Kidney epithelial cell (primary cell): ENCODE measurements around the gene PANK4. TPM values are rescaled to one million over a fixed set of nuclear protein-coding genes. Genes with fewer than 3 reads are reported as not detected.

Experiments used
- DNase-seq: peaks from one replicate; pipeline ENCODE4 v3.0.0-alpha.2; 2010; ENCODE audit warnings: low read depth
- H3K27me3 ChIP-seq: 2 replicates; pipeline ENCODE4 v1.6.0; 2011; ENCODE audit warnings: low read length; ENCODE audit not compliant: control insufficient read depth, insufficient read depth
- H3K36me3 ChIP-seq: 2 replicates; pipeline ENCODE4 v1.5.1; 2011; ENCODE audit warnings: low read length; ENCODE audit not compliant: control insufficient read depth, insufficient read depth
- H3K4me3 ChIP-seq: 2 replicates; pipeline ENCODE4 v1.5.1; 2011; ENCODE audit warnings: low read depth, mild to moderate bottlenecking, control low read depth, low read length
- total RNA-seq: library from RNA; depleted of rRNA; stranded (reverse); fragments of >200 nt; gene quantifications from 2 replicates; pipeline ENCODE4 v1.2.3, GENCODE V29; 2015
- TF ChIP-seq, protein P1 (sequence below): IDR thresholded peaks from 2 replicates; pipeline ENCODE4 v1.5.1; 2011; ENCODE audit warnings: mild to moderate bottlenecking, moderate library complexity, low read length, control low read depth, inconsistent platforms; ENCODE audit not compliant: insufficient read depth, poor library complexity, severe bottlenecking

PANK4 gene
- total RNA-seq, 1 donor from 2014 or later, result 28.9 TPM

DNA sequence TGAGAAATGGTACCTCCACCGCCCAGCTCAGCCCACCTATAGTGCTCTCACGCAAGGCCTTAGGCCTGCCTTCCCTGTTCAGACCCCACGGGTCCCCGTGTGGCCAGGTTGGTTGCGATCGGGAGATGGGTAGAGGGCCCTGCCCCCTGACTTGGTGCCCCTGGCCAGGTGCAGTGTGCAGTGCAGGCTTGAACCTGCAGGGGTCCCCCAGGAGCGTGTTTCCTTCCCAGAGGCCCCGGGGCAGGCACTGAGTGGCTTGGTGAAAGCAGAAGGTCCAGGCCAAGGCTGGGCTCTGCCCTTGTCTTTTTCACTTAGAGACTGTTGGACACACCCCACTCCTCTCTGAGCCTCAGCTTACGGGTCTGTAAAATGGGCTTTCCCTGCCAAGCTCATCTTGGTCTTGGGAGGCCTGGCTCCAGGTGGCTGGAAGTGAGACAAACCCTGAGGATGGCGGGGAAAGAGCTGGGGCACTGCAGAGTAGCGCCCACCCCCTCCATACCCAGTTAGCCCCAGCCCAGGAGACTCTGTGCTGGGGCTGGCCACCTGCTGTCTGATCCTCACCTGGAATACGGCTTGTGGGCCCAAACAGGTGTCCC is 13.0 kb upstream of the PANK4 start:
- H3K4me3 ChIP-seq, result no peak overlapping the region

DNA sequence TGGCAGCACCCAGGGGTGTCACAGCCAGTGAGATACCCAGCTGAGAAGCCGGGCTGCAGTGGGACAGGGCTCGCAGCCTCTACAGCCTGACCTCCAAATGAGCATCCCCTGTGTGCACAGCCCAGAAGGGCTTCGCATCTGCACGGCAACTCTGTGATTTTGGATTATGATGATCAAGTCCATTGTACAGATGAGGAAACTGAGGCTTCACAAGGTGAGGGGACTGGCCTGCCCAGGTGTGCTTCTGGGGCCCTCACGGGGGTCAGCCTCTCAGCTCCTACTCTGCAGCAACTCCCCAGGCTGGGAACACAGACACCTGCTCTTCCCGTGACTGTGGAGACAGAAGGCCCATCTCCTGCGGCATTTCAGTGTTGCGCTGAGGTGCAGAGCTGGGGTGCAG is 12.5 kb upstream of the PANK4 start:
- Histone ChIP-seq H3K36me3 (no peaks in the 10 kb centered on the region), H3K4me3 (no peak overlapping the region), H3K27me3 (peaks cover 12% of the 10 kb centered on the region)
- no peak for DNase-seq
- TF ChIP-seq, protein P1, sequence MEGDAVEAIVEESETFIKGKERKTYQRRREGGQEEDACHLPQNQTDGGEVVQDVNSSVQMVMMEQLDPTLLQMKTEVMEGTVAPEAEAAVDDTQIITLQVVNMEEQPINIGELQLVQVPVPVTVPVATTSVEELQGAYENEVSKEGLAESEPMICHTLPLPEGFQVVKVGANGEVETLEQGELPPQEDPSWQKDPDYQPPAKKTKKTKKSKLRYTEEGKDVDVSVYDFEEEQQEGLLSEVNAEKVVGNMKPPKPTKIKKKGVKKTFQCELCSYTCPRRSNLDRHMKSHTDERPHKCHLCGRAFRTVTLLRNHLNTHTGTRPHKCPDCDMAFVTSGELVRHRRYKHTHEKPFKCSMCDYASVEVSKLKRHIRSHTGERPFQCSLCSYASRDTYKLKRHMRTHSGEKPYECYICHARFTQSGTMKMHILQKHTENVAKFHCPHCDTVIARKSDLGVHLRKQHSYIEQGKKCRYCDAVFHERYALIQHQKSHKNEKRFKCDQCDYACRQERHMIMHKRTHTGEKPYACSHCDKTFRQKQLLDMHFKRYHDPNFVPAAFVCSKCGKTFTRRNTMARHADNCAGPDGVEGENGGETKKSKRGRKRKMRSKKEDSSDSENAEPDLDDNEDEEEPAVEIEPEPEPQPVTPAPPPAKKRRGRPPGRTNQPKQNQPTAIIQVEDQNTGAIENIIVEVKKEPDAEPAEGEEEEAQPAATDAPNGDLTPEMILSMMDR, result no peak

More for the DNA sequence above, 13.0 kb upstream of the PANK4 start:
- Histone ChIP-seq H3K36me3 (no peaks in the 10 kb centered on the region), H3K27me3 (peaks cover 12% of the 10 kb centered on the region)
- DNase-seq, result no peak
- TF ChIP-seq, protein P1, result peak; percentile 43

DNA sequence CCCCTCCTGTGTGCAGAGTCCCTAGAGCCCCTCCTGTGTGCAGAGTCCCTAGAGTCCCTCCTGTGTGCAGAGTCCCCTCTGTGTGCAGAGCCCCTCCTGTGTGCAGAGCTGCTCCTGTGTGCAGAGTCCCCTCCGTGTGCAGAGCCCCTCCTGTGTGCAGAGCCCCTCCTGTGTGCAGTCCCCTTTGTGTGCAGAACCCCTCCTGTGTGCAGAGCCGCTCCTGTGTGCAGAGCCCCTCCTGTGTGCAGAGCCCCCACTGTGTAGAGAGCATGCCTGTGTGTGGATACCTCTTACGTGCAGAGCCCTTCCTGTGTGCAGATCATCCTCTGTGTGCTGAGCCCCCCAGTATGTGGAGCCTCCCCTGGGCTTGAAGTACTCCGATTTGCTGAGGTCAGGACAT is 12.0 kb upstream of the PANK4 start:
- TF ChIP-seq, protein P1, result no peak
- Histone ChIP-seq H3K4me3 (no peak overlapping the region), H3K36me3 (no peaks in the 10 kb centered on the region), H3K27me3 (peaks cover 12% of the 10 kb centered on the region)
- DNase-seq, result no peak

DNA sequence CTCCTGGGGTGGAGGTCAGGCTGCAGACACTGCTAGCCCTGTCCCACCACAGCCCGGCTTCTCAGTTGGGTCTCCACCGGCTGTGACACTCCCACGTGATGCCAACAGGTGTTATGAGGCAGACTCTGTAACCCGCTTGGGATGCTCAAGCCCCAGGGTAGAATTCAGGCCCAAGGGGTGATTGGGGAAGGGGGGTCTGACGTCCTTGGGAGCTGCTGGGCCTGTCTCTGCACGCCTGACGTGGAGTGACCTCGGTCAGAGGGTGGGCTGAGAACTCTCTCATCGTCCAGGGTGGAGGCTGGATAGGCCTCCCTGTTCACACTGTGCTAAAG is 11.4 kb upstream of the PANK4 start:
- no peak overlapping the region for H3K4me3 ChIP-seq
- no peak for DNase-seq
- TF ChIP-seq, protein P1, result no peak
- no peaks in the 10 kb centered on the region for H3K36me3 ChIP-seq
- peaks cover 12% of the 10 kb centered on the region for H3K27me3 ChIP-seq

DNA sequence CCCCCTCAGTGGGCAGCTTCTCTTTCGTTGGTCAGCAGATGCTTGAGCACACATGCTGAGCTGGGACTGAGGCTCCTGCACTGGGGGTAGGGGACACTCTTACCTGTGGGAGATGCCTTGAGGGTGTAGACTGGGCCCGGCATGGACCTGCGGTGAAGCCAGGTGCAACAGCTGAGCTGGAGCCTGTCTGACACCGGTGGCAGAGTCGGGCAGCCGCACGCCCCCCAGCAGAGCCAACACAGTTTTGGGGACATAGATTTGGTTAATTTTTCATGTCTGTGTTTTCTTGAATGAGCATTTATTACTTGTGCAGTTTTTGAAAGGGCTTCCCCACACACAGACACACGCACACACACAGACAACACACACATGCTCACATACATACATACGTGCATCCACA is 9.6 kb upstream of the PANK4 start:
- Histone ChIP-seq H3K27me3 (peaks cover 17% of the 10 kb centered on the region), H3K36me3 (no peaks in the 10 kb centered on the region), H3K4me3 (no peak overlapping the region)
- no peak for DNase-seq
- TF ChIP-seq, protein P1, result no peak

DNA sequence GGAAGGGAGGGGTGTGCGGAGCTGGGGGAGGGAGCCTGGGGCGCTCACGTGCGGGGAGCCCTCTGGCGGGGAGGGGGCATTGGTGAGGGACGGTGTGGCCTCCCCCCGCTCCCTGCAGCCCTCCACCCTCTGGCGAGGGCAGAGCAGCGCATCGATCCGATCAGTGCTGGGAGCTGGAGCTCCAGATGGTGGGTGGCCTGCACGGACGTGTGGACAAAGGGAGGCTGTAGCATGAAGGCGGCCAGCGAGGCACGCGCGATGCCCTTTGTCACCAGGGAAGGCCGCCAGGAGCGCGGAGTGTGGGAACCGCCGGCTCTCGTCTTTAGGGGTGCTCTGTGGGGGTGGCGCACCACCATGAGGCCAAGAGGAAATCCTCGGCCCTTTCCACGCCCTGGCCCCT is 9.1 kb upstream of the PANK4 start:
- no peak for DNase-seq
- H3K27me3 ChIP-seq, result peaks cover 19% of the 10 kb centered on the region
- H3K4me3 ChIP-seq, result no peak overlapping the region
- no peaks in the 10 kb centered on the region for H3K36me3 ChIP-seq
- TF ChIP-seq, protein P1, result no peak
